Kidney tubule cell (primary cell): ENCODE data around the gene LGI4.
"Not testable (repeated sequence)": the region's sequence is repeated elsewhere in the genome, so short reads cannot be mapped to it uniquely, and the experiment has no call there.

Experiments
- DNase-seq: peaks from one replicate; pipeline ENCODE4 v3.0.0-alpha.2; 2018; ENCODE audit warnings: low spot score

Gene LGI4

DNA sequence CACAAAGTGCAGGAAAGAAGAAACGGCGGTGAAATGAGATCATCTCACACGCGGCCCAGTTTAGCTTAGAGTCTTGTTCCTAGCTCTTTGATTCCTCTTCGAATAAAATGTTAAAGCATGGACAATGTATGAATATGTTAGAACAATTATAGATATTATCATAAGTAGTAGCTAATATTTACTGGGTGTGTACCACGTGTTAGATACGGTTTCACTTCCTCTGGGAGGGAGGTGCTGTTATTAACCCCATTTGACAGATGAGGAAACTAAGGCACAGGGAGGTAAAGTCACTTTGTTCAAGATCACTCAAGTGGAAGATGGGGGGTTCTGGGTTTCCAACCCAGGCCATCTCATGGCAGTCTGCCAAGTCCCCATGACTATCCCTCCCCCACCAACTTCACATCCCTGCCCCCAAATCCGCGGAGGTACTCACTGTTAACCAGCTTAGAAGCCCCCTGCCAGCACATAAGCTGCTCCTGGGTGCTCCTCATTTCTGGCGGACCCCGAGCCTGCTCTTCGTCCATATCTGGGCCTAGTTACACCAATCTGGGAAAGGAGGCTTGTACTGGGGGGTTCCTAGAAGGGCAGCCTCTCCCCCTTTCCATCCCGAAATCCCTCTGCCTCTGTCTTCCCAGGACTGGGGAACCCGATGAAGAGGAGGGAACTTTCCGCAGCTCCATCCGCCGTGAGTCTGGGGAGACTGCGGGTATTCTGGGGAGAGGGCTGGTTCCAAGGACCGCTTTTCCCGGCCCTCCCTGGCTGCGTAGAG, 7.2 kb upstream of the LGI4 start:
- no peak for DNase-seq

DNA sequence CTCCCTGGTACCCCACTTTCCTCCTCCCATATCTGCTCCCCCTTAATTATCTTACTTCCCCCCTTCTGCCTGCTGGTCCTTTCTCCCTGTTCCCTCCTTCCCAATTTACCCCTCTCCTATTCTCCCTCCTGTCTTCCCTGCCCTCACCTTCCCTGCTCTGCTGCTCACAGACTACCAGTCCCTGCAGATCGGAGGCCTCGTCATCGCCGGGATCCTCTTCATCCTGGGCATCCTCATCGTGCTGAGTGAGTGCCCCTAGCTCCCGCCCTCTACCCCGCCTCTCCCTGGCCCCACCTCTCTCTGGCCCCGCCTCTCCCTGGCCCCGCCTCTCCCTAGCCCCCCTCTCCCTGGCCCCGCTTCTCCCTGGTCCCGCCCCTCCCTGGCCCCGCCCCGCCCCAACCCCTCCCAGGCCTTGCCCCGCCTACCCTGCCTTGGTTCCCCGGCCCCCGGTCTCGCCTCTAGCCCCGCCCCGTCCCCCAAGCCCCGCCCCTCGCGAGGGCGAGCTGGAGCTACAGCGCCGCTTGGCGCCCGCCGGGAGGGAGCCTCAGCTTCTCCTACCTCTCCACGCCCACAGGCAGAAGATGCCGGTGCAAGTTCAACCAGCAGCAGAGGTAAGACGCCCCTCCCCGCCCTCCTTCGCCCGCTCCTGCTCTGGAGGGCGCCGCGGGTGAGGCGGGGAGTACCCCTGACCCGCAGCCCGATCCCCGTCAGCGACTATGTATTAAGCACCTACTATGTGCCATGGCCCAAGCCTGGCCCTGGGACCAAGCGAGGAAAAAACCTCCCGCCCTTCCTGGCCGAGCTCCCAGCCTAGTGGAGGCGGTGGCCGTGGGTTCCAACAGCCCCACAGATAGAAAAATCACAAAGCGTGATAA, 6.3 kb upstream of the LGI4 start:
- peak; percentile 89 for DNase-seq

GRCh38 chr19:35140207-35140961, 5.5 kb upstream of the LGI4 start:
- no peak for DNase-seq

DNA sequence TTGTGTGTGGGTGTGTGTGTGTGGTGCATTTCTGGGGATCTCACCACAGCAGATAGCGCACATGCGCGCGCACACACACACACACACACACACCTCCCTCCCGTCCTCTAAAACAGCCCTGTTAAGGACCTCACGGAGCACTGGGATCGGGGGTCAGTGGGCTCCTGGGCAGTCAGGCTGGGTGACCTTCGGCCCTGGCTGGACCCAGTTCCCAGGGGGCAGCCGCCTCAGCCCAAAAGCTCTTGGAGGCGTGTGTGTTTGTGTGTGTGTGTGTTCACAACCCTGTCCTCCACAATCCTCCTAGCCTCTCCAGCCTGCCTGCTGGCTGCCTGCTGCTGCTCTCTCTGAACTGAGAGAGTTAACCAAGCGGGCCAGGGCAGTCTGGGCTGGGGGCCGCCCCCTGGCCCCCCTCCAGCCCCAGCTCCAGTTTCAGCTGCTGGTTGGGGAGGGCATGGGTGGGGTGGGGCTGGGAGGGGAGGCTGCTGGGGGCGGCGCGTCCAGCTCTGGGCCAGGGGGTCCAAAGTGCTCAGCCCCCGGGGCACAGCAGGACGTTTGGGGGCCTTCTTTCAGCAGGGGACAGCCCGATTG, 3.5 kb upstream of the LGI4 start, which contains the start of gene FXYD1:
TSS of gene FXYD1 (plus strand) at position 520 of the 588 bp plus-strand sequence. CDS start 1,256 bp downstream, outside the sequence.
- no peak for DNase-seq

DNA sequence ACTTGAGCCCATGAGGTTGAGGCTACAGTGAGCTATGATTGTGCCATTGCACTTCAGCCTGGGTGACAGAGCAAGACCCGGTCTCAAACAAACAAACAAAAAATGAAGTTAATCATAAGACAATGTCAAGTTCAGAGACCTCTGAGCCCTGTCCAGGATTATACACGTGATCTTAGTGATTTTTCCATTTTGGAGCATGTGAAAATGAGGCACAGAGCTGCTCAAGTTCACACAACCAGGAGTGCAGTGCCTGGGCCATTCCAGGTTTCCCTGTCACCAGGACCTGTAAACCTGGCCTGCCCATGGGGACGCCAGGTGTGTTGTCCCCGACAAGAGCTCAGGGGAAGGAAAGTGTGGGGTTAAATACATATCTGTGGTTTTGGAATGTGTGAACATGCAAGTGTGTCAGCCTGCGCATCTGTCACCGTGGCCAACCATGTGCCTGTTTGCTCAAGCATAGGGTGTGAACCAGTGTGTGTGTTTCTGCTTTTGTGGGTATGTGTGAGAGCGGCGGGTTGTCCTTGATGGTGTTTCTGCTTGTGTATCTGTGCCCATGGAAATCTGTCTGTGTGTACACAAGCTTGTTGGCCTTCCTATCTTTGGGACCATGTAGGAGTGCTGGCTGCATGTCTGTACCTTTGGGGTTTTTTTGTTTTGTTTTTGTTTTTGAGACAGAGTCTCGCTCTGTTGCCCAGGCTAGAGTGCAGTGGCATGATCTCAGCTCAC, 2.3 kb upstream of the LGI4 start:
- DNase-seq = no peak

GRCh38 chr19:35136231-35136630, 1.4 kb upstream of the LGI4 start:
- no peak for DNase-seq

- peak; percentile 55 for DNase-seq
Measured at GRCh38 chr19:35135389-35135909, 590 bp upstream of the LGI4 start.

DNA sequence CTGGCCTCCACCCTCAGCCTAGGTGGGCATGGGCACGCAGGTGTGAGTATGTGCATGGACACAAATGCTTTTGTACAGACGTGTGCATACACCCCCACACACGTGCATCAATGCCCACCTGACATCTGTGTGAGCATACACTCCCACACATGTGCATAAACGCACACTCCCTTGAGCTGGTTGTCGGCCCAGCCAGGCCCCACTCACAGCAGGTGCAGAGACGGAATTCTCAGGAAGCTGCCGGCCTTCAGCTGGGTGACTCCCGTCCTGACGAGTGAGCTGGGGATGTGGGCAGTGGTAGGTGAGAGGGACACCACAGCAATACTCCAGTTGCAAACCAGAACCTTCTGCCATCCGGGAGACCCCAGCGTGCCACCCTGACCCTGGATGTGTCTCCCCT, 1.0 kb downstream of the LGI4 start:
- DNase-seq = no peak

GRCh38 chr19:35132254-35132653, 2.6 kb downstream of the LGI4 start:
- DNase-seq = no peak

GRCh38 chr19:35130761-35131720, 3.8 kb downstream of the LGI4 start:
- DNase-seq = no peak

DNA sequence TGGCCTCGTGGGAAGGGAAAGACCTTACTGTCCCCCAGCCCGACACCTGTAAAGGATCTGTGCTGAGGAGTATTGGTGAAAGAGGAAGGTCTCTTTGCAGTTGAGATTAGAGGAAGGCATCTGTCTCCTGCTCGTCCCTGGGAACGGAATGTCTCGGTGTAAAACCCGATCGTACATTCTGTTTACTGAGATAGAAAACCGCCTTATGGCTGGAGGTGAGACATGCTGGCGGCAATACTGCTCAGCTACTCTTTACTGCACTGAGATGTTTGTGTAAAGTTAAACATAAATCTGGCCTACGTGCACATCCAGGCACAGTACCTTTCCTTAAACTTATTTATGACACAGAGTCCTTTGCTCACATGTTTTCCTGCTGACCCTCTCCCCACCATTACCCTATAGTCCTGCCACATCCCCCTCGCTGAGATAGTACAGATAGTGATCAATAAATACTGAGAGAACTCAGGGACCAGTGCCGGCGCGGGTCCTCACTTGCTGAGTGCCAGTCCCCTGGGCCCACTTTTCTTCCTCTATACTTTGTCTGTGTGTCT, 5.1 kb downstream of the LGI4 start:
- not testable (repeated sequence) for DNase-seq

GRCh38 chr19:35128398-35129057, 6.3 kb downstream of the LGI4 start:
- no peak for DNase-seq

DNA sequence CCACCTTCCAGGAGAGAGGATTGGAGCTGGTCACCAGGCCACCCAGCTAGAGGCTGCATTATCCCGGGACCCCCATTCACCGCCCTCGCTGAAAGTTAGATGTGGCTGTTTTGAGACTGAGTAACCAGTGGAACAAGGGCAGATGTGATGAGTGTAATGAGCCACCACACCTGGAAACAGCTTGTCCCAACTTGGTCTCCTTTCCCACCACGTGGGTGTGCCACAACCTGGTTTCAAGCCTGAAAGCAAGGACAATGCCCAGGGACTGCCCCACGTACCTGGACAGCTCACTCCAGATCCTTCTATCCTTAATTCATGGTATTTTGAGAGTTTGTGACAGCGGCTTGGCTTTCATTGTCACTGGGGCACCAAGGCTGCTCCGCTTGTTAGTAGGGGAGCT, 7.0 kb downstream of the LGI4 start:
- DNase-seq = no peak

DNA sequence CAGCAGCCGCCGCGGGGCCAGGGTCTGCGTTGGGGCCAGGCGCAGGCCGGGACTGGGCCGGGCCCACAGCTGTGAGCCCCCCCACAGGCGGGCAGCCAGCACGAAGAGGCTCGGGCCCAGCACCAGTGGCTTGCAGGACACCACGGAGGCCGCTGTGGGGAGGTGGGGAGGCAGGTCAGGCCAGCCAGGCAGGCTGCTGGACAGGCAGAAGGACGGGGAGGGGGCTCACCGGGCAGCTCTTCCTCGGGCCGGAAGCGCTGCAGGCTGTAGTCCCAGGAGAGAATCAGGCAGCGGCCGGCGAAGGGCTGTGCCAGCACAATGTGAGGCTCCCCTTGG, 8.3 kb downstream of the LGI4 start:
- DNase-seq = no peak

DNA sequence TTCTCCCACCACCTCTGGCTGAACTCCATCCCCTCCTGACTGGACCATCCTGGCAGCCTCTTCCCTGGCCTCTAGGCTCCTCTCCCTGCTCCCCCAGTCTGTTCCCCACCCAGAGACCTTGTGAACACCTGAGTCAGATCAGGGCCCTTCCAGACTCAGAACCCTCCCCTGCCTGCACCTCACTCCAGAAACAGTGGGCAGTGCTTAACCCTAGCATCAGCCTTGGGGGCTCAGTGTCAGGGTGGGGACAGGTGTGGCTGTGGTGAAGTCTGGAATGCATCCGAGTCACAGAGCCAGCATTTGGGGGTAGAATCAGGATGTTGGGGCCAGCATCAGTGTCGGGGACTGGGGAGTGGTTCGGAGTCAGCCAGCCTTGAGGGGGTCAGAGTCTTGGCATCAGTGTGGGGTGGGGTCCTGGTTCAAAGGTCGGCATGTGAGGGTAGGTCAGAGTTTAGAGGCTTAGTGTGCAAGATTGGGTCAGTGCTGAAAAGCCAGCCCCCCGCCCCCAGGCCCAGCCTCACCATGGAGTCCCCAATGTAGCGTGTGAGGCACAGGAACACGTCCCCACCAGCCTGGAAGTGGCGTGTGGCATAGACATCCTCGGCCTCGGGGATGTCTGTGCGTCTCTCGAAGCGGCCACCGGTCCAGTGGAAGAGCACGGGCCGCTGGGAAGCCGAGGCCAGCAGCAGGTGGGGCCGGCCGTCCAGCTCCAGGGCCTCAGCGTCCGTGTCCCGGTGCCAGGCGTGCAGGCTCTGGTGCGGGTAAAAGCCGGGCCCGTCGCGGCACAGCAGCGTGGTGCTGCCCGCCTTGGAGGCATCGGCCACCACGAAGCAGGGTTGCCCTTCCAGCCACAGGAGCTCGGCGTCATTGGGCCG, 8.9 kb downstream of the LGI4 start:
- no peak for DNase-seq

DNA sequence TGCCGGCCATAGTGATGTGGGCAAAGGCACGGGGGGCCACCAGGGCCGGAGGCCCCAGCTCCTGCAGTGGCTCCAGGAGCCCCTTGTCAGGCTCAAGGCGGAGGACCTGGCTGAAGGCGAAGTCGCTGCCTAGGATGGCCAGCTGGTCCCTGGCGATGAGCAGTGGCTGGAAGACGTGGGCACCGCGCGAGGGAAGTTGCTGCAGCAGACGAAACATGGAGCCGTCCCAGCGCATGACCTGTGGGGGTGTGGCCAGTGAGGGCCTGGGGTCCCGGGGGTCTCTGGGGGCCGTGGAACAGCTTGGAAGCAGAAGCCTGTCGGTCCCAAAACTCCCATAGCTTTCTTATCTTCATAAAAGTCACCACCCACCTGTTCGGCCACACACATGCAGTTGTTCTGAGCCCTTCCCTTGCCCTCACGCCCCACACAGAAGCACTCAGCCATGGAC, 9.6 kb downstream of the LGI4 start:
- no peak for DNase-seq

DNA sequence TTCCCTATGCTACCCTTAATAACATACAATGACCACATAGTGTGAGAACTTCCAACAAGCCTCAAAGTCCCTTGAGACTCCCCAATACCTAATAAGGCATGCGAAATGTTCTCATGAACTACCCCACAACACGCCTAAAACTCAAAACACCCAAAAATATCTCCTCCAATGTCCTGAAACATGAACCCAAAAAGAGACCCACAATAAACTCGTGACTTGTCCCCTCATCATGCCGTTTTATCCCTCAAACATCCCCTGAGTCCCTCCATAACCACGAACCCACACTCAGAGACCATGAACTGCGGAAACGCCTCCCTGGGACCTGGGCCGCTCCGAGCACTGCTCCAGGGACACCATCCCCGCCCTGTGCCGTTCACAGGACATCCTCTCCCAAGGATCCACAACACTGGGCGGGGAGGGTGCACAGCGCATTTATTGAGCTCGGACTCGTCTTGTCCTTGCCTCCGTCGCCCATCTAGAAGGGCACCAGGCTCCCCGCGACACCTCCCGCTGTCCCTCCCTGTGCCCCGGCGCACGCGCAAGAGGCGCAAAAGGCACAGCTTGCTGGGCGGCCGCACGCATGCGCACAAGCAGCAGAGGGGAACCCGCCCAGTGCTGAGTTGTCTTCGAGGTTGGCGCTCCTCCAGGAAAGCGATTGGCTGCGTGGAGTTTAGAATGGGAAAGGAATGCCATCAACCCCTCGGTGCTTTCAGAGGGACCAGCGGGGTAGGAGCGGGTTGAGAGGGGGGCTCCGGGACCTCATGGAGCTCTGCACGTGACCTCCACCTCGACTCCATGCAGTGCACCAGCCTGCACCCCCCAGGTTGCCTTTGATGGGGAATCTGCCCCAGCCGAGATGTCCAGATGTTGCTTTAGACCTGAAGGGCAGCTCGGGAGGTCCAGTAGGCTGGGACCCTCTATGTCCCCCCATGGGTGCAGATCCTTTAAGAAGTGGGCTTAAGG, 10.5 kb downstream of the LGI4 start:
- peak; percentile 94 for DNase-seq
